Smooth muscle cell (in vitro differentiated cells): ENCODE measurements around the gene ASTN2. TPM values are rescaled to one million over a fixed set of nuclear protein-coding genes. Genes with fewer than 3 reads are reported as not detected.

ENCODE experiments used
- DNase-seq: peaks from one replicate; lab custom pipeline; 2025; ENCODE audit not compliant: unreplicated experiment; lab: John Stamatoyannopoulos, UW
- H2AFZ ChIP-seq: fragments of 200-600 bp; sonication (generic); 2 replicates; pipeline ENCODE4 v1.6.0; 2016; ENCODE audit warnings: antibody characterized with exemption, low read depth, mild to moderate bottlenecking
- H3F3A ChIP-seq: fragments of 200-600 bp; sonication (generic); 2 replicates; pipeline ENCODE4 v1.6.0; 2017; ENCODE audit warnings: antibody characterized with exemption, low read depth
- H3K27ac ChIP-seq: fragments of 200-600 bp; sonication (generic); 2 replicates; pipeline ENCODE4 v1.5.1; 2016; ENCODE audit warnings: low read depth, mild to moderate bottlenecking
- H3K27me3 ChIP-seq: fragments of 200-600 bp; sonication (generic); 2 replicates; pipeline ENCODE4 v1.6.1; 2016; ENCODE audit warnings: low read depth, mild to moderate bottlenecking
- H3K36me3 ChIP-seq: fragments of 200-600 bp; sonication (generic); 2 replicates; pipeline ENCODE4 v1.5.1; 2016; ENCODE audit warnings: low read depth
- H3K4me1 ChIP-seq: fragments of 200-600 bp; sonication (generic); 2 replicates; pipeline ENCODE4 v1.5.1; 2016; ENCODE audit warnings: low read depth
- H3K4me2 ChIP-seq: fragments of 200-600 bp; sonication (generic); 2 replicates; pipeline ENCODE4 v1.6.0; 2016; ENCODE audit warnings: mild to moderate bottlenecking
- H3K4me3 ChIP-seq: fragments of 200-600 bp; sonication (generic); 2 replicates; pipeline ENCODE4 v1.5.1; 2016; ENCODE audit warnings: mild to moderate bottlenecking
- H3K79me2 ChIP-seq: fragments of 200-600 bp; sonication (generic); 2 replicates; pipeline ENCODE4 v1.6.0; 2016; ENCODE audit warnings: low read depth, mild to moderate bottlenecking
- H3K9ac ChIP-seq: fragments of 200-600 bp; sonication (generic); 2 replicates; pipeline ENCODE4 v1.6.0; 2016; ENCODE audit warnings: low read depth
- H3K9me3 ChIP-seq: fragments of 200-600 bp; sonication (generic); replicated peaks from 2 replicates; pipeline ENCODE4 v1.5.1; 2016; ENCODE audit warnings: low read depth
- H4K20me1 ChIP-seq: fragments of 200-600 bp; sonication (generic); 2 replicates; pipeline ENCODE4 v1.6.0; 2016; ENCODE audit warnings: low read depth
- WGBS: methylation state at CpG from one replicate; pipeline ENCODE4 v1.1.7; 2016; ENCODE audit warnings: low lambda C conversion rate; 5-methylcytosine and 5-hydroxymethylcytosine counted together
- polyA plus RNA-seq: library from polyadenylated mRNA; unstranded; fragments of >200 nt; fragmentation: Nextera tagmentation; extraction: Ambion mirVana; gene quantifications from 2 replicates; pipeline ENCODE4 v1.2.1, GENCODE V29; 2016
- total RNA-seq: library from RNA; depleted of rRNA; stranded (reverse); fragments of >200 nt; gene quantifications from 2 replicates; pipeline ENCODE4 v1.2.3, GENCODE V29; 2014
- TF ChIP-seq, protein P1 (sequence below): fragments of 200-600 bp; sonication (generic); IDR thresholded peaks from 2 replicates; pipeline ENCODE4 v1.5.1; 2017; ENCODE audit warnings: borderline replicate concordance, mild to moderate bottlenecking, antibody characterized with exemption; ENCODE audit not compliant: insufficient read depth, poor library complexity, severe bottlenecking

The ASTN2 gene
- total and polyA plus RNA-seq, 2 experiments from 2014 or later: 6.5 to 6.7 TPM

DNA sequence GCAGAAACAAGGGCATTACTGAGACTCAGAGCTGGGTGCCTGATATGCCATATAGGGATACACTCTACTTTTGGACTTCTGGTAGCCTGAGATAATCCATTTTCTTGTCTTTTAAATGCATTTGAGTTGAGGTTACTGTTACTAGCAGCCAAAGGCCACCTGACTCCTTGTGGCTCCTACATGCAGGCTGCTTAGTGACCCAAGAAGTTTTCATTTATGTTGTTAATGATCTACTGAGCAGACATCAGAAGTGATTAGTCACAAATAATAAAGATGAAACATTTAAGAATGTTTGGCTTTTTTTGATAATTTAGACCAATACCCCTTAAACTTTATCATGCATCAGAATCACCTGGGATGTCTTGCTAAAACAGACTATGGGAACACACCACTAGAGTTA, 899.3 kb downstream of the ASTN2 start:
- H3K36me3 ChIP-seq: peaks cover 2% of the 10 kb centered on the region
- H3K9ac ChIP-seq: no peak overlapping the region
- peaks cover 12% of the 10 kb centered on the region for H3K9me3 ChIP-seq
- no peak overlapping the region for H3K27ac ChIP-seq
- no peaks in the 10 kb centered on the region for H3K4me1 ChIP-seq
- DNase-seq: no peak
- no peaks in the 10 kb centered on the region for H4K20me1 ChIP-seq
- H3F3A ChIP-seq: no peaks in the 10 kb centered on the region
- no peak overlapping the region for H3K4me3 ChIP-seq
- TF ChIP-seq, protein P1, sequence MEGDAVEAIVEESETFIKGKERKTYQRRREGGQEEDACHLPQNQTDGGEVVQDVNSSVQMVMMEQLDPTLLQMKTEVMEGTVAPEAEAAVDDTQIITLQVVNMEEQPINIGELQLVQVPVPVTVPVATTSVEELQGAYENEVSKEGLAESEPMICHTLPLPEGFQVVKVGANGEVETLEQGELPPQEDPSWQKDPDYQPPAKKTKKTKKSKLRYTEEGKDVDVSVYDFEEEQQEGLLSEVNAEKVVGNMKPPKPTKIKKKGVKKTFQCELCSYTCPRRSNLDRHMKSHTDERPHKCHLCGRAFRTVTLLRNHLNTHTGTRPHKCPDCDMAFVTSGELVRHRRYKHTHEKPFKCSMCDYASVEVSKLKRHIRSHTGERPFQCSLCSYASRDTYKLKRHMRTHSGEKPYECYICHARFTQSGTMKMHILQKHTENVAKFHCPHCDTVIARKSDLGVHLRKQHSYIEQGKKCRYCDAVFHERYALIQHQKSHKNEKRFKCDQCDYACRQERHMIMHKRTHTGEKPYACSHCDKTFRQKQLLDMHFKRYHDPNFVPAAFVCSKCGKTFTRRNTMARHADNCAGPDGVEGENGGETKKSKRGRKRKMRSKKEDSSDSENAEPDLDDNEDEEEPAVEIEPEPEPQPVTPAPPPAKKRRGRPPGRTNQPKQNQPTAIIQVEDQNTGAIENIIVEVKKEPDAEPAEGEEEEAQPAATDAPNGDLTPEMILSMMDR: no peak
- H3K27me3 ChIP-seq: no peaks in the 10 kb centered on the region
- H3K4me2 ChIP-seq: no peak overlapping the region
- H3K79me2 ChIP-seq: no peaks in the 10 kb centered on the region
- no peak overlapping the region for H2AFZ ChIP-seq

DNA sequence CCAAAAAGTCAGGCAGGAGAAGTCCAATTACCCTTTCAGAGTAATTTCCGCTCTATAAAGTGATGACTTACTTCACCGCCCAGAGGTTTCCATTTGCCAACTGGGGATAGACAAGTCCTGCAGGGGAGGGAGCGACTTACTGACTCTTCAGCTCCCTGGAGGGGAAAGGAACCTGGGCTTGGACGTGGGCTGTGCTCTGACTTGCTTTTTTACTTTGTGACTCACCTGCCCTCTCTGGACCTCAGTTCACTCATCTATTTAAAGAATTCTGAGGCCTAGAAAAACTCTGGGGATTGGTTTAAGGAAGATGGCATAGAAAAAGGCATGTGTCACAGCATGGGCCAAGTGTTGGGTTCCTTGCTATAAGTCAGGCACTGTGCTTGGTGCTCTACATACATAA, 908.2 kb downstream of the ASTN2 start:
- Histone ChIP-seq H3K4me3 (no peak overlapping the region), H3K4me2 (no peak overlapping the region), H2AFZ (no peak overlapping the region), H3K9ac (no peak overlapping the region), H3K79me2 (no peaks in the 10 kb centered on the region), H4K20me1 (no peaks in the 10 kb centered on the region), H3K27me3 (no peaks in the 10 kb centered on the region), H3K36me3 (no peaks in the 10 kb centered on the region), H3K9me3 (no peaks in the 10 kb centered on the region), H3K4me1 (no peaks in the 10 kb centered on the region), H3K27ac (no peak overlapping the region), H3F3A (no peaks in the 10 kb centered on the region)
- WGBS: 91% methylated on average over 4 of the region's 4 CpGs
- TF ChIP-seq, protein P1: no peak
- DNase-seq: no peak

DNA sequence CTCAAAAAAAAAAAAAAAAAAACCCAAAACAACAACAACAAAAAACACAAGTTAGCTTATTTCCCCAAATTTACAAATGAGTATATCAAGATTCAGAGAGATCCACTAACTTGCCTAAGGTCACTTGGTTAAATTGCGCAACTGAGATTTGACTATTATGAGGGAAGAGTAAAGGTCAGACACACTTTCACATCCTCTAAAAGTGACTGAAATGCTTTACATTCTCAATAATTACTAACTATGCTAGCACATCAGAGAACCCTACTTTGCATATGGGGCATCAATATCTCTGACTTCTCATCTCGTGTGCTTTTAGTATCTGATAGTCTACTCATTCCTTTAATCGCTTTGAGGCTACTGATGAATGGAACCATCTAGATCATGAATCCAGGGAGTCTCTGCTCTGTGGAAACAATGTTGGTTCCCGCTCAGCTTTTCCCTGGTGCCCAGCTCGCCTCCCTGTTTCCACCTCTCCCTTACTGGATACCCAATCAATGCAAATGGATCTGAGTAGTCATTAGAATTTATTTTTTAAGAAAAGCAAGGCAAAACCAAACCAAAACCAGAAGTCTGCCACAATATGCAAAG, 909.9 kb downstream of the ASTN2 start:
- H3K36me3 ChIP-seq: no peaks in the 10 kb centered on the region
- no peaks in the 10 kb centered on the region for H3F3A ChIP-seq
- TF ChIP-seq, protein P1: no peak
- no peak overlapping the region for H3K9ac ChIP-seq
- H4K20me1 ChIP-seq: no peaks in the 10 kb centered on the region
- peaks cover 2% of the 10 kb centered on the region for H3K4me1 ChIP-seq
- no peaks in the 10 kb centered on the region for H3K27me3 ChIP-seq
- no peaks in the 10 kb centered on the region for H3K79me2 ChIP-seq
- DNase-seq: no peak
- no peak overlapping the region for H3K27ac ChIP-seq
- H3K9me3 ChIP-seq: no peaks in the 10 kb centered on the region
- no peak overlapping the region for H3K4me3 ChIP-seq
- WGBS: 94% methylated on average over 5 of the region's 5 CpGs
- H2AFZ ChIP-seq: no peak overlapping the region
- H3K4me2 ChIP-seq: no peak overlapping the region

DNA sequence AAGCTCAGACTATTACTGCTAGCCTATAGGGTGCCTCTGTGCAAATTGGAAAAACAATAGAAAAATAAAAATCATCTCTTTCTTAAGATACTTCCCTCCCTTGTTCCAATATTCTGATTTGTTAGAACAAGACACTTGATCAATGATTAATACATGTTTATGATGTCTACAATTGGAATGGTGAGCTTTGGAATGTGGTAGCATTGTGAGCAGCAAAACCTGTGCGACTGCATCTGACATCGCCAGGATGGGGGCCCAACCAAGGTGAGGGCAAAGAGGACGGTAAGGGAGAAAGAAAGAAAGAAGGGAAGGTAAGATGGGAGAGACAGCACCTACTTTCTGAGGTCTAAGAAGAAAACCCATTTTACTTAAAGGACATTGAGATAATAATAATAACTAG, 910.8 kb downstream of the ASTN2 start:
- Histone ChIP-seq H3K27me3 (no peaks in the 10 kb centered on the region), H3K9ac (no peak overlapping the region), H4K20me1 (no peaks in the 10 kb centered on the region), H3K36me3 (no peaks in the 10 kb centered on the region), H3K27ac (no peak overlapping the region), H2AFZ (no peak overlapping the region), H3K4me2 (no peak overlapping the region), H3K9me3 (no peaks in the 10 kb centered on the region), H3K4me1 (peaks cover 3% of the 10 kb centered on the region), H3K4me3 (no peak overlapping the region), H3K79me2 (no peaks in the 10 kb centered on the region), H3F3A (no peaks in the 10 kb centered on the region)
- WGBS: 71% methylated on average over 3 of the region's 3 CpGs
- DNase-seq: no peak
- TF ChIP-seq, protein P1: no peak
